H7 (cell line): ENCODE results near the gene ZNF678. TPM values are rescaled to one million over a fixed set of nuclear protein-coding genes. Genes with fewer than 3 reads are reported as not detected.
"Not testable (repeated sequence)": the region's sequence is repeated elsewhere in the genome, so short reads cannot be mapped to it uniquely, and the experiment has no call there.

Experiments
- DNase-seq: peaks from one replicate; pipeline ENCODE4 v3.0.0; 2012
- H3K27me3 ChIP-seq: 2 replicates; pipeline ENCODE4 v1.6.0; 2011; ENCODE audit warnings: mild to moderate bottlenecking, low read length; ENCODE audit not compliant: control insufficient read depth, insufficient read depth
- H3K36me3 ChIP-seq: replicated peaks from 2 replicates; pipeline ENCODE4 v1.5.1; 2011; ENCODE audit warnings: low read length; ENCODE audit not compliant: control insufficient read depth, insufficient read depth
- H3K4me3 ChIP-seq: 2 replicates; pipeline ENCODE4 v1.5.1; 2011; ENCODE audit warnings: low read depth, mild to moderate bottlenecking, control low read depth, low read length, moderate library complexity; ENCODE audit not compliant: insufficient read depth
- total RNA-seq: library from RNA; depleted of rRNA; stranded (reverse); fragments of >200 nt; shearing (Covaris generic); gene quantifications from 2 replicates; pipeline ENCODE4 v1.2.3, GENCODE V29; 2014

ZNF678 gene
- total RNA-seq, 1 experiment from 2014 or later, result 21.9 TPM

DNA sequence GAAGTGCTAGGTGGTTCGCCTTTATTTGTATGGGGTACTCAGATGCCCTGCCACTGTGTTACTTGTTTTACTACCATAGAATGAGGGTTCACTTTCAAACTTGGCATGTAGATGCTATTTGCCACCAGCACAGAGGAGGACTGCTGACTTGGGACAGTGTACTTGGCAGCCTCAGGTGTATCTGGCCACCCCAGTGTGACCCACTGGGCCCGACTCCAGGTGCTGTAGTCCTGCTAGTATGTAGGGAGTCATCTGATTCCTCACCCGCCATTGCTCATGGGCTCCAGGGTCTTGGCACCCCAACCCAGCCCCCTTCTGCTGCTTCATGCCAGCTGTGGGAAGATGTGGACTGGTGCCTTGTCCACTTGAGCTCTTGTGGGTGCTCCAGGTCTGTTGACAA lies 40.0 kb downstream of the ZNF678 start:
- Histone ChIP-seq H3K4me3 (no peak overlapping the region), H3K27me3 (no peaks in the 10 kb centered on the region), H3K36me3 (no peaks in the 10 kb centered on the region)
- no peak for DNase-seq

DNA sequence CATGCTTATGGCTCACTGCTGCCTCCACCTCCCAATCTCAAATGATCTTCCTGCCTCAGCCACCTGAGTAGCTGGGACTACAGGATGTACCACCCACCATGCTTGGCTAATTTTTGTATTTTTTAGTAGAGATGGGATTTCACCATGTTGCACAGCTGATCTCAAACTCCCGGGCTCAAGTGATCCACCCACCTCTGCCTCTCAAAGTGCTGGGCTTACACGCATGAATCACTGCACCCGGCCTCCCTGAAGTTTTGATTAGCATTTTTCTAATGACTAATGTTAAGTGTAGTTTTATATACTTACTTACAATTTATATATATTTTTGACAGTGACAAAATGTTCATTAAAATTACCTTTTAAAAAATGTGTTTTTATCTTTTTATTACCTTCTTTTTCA lies 41.1 kb downstream of the ZNF678 start:
- DNase-seq, result no peak
- H3K4me3 ChIP-seq, result no peak overlapping the region
- H3K27me3 ChIP-seq, result no peaks in the 10 kb centered on the region
- H3K36me3 ChIP-seq, result no peaks in the 10 kb centered on the region

DNA sequence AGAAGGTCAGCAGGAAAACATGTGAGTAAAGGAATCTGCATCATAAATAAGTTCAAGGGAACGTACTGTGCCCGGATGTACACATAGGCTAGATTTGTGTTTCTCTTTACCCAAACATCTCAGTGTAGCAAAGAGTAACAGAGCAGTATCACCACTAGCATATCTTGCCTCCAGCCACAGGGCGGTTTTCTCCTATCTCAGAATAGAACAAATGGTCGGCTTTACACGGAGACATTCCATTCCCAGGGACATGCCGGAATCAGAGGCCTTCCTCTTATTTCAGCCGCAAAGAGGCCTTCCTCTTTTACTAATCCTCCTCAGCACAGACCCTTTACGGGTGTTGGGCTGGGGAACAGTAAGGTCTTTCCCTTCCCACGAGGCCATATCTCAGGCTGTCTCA lies 42.9 kb downstream of the ZNF678 start:
- H3K27me3 ChIP-seq, DNase-seq, H3K36me3 ChIP-seq: not testable (repeated sequence)

DNA sequence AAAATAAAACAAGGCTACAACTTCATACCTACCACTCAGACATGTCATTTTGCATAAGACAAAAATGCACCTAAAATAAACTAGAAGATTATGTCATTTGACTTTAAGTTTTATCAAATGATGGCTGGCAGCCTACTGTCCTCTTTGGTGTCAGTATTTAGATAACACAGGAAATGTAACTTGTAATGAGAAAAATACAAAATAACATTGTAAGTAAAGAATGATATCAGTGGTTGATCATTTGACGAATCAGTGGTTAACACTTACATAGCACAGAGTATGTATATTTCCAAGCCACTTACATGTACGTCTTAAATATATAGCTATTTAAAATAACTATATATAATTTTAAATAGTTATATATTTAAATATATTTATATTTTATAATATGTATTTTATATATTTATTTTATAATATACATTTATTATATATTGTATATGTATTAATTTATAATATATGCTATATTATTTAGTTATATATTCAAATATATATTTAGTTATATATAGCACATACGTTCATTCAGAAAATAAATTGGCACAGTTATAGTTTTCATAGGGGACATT lies 44.1 kb downstream of the ZNF678 start:
- DNase-seq, result no peak
- no peaks in the 10 kb centered on the region for H3K27me3 ChIP-seq
- H3K4me3 ChIP-seq, result no peak overlapping the region
- no peaks in the 10 kb centered on the region for H3K36me3 ChIP-seq

More for the DNA sequence above, 42.9 kb downstream of the ZNF678 start:
- not testable (repeated sequence) for H3K4me3 ChIP-seq

DNA sequence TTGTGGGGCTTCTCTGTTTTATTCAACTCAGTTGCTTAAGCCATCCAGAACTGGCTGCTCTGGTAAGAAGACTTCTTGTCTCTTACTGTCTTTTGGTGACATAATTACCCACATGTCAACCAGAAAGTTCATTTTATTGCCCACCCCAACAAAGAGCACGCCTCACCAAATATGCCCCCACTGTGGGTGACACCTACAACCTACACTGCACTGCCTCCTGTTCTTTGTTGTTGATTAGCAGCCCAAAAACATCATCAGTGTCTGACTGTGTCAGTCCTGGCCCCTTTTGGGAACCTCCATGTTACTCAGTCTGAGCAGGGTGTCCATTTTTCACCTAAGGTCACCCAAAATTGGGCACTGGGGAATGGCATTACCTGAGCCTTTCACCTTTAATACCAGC lies 49.3 kb downstream of the ZNF678 start:
- no peaks in the 10 kb centered on the region for H3K36me3 ChIP-seq
- H3K4me3 ChIP-seq, result no peak overlapping the region
- H3K27me3 ChIP-seq, result no peaks in the 10 kb centered on the region
- no peak for DNase-seq

DNA sequence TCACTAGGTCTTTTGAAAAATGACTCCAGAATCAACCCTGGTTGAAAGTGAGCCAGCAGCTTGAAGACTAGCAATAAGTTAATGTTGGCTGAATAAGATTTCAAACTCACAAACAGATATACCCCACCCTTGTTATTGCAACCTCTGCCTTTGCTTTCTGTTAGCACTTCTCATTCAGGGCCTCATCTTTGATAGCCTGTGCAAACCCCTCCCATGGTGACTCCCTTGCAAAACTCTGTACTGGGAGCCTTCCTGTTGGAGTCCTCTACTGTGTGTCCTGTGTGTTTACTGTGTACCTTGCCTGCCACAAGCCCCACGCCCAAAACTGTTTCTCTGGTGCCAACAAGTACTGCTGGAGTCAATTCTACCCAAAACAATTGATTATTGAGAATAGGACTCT lies 50.2 kb downstream of the ZNF678 start:
- H3K36me3 ChIP-seq, result no peaks in the 10 kb centered on the region
- H3K27me3 ChIP-seq, result no peaks in the 10 kb centered on the region
- H3K4me3 ChIP-seq, result no peak overlapping the region
- no peak for DNase-seq

DNA sequence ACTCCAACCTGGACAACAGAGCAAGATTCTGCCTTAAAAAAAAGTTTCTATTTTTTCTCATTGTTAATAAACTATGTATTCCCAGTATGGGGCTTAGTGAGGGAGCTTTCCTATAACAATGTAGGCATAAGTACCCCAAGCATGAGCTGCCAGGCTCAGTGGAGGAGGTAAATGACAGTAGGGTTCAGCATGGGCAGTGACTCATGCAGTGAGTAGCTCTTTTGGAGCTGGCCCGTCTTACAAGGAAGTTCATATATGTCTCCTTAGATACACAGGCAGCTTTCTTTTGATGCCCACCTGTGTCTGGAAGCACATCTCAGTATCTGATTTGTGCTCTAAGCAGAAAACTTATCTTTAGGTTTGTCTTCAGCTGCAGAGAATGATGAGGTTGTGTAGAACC lies 57.9 kb downstream of the ZNF678 start:
- DNase-seq, result no peak
- Histone ChIP-seq H3K4me3 (no peak overlapping the region), H3K27me3 (no peaks in the 10 kb centered on the region), H3K36me3 (no peaks in the 10 kb centered on the region)

DNA sequence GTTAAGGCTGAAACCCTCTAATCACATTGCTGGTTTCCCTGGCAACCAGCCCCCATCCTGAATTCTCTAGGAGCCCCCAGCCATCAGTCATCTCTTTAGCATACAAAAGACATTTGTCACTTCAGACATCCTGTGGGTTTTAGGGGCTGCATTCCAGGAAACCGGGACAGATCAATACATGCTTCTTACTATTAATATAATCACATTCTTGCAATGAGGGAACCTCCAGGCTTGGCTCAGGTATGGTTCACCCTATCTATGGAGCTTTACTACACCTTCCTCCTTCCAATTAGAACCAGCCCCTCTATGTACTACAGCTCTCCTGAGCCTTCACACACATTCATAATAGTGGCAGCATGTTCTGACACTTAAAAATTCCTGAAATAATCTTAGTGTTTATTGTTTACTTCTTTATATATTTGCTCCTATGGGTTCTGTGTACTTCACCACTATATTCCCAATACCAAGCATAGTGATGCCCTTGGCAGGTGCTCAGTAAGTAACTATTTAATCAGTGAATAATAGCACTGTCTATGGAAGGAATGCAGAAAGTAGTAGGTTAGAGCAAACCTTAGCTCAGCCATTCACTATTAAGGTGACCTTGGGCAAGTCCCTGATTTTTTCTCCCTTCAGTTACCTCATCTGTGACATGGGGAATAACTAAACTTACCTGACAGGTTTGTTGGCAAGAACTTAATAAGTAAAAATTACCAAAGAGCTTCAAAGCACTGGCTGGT lies 59.6 kb downstream of the ZNF678 start:
- no peak overlapping the region for H3K4me3 ChIP-seq
- H3K36me3 ChIP-seq, result no peaks in the 10 kb centered on the region
- DNase-seq, result no peak
- H3K27me3 ChIP-seq, result no peaks in the 10 kb centered on the region

DNA sequence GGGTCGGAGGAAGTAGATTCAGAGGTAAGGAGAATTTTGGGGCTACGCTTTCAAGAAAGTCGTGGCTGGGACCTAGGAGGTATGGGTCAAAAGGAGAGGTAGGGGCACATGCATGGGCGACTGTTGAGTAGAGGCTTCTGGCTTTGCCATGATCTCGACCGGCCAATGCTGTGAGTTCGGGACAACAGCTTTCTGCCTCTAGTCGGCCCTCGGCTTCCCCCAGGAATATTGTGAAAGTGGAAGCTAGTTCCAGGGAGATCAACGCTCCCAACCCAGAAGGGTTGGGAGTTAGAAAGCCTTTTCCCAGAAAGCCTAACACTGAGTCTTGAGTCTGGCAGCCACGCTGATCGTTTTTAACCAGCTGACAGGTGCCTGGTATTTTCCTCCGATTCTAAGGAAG lies 69.0 kb downstream of the ZNF678 start:
- H3K36me3 ChIP-seq, result no peaks in the 10 kb centered on the region
- no peak overlapping the region for H3K4me3 ChIP-seq
- no peaks in the 10 kb centered on the region for H3K27me3 ChIP-seq
- DNase-seq, result no peak

DNA sequence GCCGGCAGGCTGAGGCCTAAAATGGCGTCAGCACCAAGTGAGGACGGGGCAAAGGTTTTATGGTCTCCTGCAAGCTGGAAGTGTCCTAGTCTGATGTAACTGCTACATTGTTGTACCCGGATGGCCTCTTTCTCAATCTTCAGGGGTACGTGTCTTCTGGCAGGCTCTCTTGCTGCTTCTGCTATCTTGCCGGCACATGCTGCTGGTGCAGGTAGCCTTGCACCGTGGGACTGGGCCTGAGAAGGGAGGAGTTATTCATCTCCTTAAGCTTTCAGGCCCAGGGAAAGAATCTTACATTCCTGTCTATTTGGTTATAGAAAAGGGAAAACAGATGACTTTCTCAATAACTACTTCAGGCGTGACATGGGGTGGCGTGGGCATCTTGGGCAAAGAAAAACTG lies 72.2 kb downstream of the ZNF678 start:
- Histone ChIP-seq H3K4me3 (no peak overlapping the region), H3K36me3 (no peaks in the 10 kb centered on the region), H3K27me3 (no peaks in the 10 kb centered on the region)
- DNase-seq, result no peak

DNA sequence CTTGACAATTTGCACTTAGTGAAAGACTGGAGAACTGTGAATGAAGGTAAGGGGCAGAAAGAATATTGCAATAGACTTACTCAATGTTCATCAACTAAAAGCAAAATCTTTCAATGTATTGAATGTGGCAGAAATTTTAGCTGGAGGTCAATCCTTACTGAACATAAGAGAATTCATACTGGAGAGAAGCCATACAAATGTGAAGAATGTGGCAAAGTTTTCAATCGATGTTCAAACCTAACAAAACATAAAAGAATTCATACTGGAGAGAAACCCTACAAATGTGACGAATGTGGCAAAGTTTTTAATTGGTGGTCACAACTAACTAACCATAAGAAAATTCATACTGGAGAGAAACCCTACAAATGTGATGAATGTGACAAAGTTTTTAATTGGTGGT lies 91.1 kb downstream of the ZNF678 start:
- Histone ChIP-seq H3K4me3 (no peak overlapping the region), H3K36me3 (peaks cover 8% of the 10 kb centered on the region), H3K27me3 (no peaks in the 10 kb centered on the region)
- DNase-seq, result no peak

DNA sequence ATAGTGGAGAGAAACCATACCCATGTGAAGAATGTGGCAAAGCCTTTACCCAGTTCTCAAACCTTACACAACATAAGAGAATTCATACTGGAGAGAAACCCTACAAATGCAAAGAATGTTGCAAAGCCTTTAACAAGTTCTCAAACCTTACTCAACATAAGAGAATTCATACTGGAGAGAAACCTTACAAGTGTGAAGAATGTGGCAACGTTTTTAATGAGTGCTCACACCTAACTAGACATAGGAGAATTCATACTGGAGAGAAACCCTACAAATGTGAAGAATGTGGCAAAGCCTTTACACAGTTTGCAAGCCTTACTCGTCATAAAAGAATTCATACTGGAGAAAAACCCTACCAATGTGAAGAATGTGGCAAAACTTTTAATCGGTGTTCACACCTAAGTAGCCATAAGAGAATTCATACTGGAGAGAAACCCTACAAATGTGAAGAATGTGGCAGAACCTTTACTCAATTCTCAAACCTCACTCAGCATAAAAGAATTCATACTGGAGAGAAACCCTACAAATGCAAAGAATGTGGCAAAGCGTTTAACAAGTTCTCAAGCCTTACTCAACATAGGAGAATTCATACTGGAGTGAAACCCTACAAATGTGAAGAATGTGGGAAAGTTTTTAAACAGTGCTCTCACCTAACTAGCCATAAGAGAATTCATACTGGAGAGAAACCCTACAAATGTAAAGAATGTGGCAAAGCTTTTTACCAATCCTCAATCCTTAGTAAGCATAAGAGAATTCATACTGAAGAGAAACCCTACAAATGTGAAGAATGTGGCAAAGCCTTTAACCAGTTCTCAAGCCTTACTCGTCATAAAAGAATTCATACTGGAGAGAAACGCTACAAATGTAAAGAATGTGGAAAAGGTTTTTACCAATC lies 91.7 kb downstream of the ZNF678 start:
- peaks cover 8% of the 10 kb centered on the region for H3K36me3 ChIP-seq
- no peak overlapping the region for H3K4me3 ChIP-seq

DNA sequence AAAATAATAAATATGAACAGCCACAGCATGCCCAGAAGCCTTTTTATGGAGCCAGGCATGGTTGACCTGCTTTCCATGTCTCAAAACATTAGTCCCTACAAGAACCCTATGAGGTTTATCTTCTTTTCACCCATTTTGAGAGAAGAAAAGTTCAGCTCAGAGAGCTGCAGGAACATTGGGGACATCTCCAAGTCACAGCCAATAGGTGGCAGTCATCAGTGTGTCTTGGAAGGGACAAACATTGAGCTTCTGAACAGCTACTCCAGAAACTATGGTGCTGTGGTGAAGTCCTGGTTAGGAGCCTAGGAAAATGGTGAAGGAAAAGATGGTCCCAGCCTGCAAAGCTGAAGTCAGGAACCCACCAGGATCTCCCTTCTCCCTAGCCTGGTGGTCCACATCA lies 98.1 kb downstream of the ZNF678 start:
- H3K4me3 ChIP-seq, result no peak overlapping the region
- DNase-seq, result no peak
- H3K27me3 ChIP-seq, result no peaks in the 10 kb centered on the region
- no peaks in the 10 kb centered on the region; the same call in 1 of the 2 replicates for H3K36me3 ChIP-seq

More for the DNA sequence above, 91.7 kb downstream of the ZNF678 start:
- no peak for DNase-seq
- H3K27me3 ChIP-seq, result no peaks in the 10 kb centered on the region

DNA sequence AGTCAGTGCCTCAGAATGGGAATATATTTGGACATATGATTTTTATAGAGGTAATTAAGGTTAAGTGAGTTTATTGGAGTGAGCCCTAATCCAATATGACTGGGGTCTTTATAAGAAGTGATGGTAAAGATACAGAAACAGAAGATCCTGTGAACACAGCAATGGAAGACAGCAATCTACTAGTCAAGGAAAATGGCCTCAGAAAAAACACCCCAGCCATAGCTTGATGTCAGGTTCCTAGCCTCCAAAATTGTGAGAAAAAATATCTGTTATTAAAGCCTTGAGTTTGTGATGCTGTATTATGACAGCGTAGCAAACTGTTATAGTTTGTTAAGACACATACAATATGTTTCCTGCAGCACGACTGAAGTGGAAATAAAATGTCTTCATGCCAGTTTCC lies 99.6 kb downstream of the ZNF678 start:
- Histone ChIP-seq H3K4me3 (no peak overlapping the region), H3K27me3 (no peaks in the 10 kb centered on the region), H3K36me3 (no peaks in the 10 kb centered on the region; the same call in 1 of the 2 replicates)
- DNase-seq, result no peak

DNA sequence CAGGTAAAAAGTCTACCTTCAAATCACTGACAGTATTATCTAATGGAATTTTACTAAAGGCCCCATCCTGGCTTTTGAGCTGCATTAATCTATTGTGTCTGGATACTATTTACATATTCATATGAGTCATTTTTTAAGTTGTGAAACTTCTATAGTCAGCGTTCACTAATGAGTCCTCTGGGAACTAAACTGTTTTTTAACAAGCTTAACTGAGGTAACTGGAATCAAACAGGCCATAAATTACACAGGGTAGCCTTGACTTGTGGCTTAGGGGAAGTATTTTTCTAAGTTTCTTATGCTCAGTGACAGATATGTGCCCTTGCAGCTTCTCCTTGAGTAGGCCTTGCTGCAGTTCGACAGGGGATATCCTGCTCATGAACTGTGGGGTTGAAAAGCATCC lies 102.9 kb downstream of the ZNF678 start:
- Histone ChIP-seq H3K4me3 (no peak overlapping the region), H3K27me3 (no peaks in the 10 kb centered on the region), H3K36me3 (no peaks in the 10 kb centered on the region; the same call in 1 of the 2 replicates)
- no peak for DNase-seq
